ENCODE results near the gene SCN8A. TPM values are rescaled to one million over a fixed set of nuclear protein-coding genes. Genes with fewer than 3 reads are reported as not detected.

Gene SCN8A
- total and polyA plus RNA-seq, 7 donors, result 0.03 to 0.44 (median 0.08) TPM

GRCh38 chr12:51852404-51853137, 261.5 kb downstream of the SCN8A start:
- H3K4me3 ChIP-seq, result no peak overlapping the region
- 86 to 89% (median 89%) methylated on average over 5 of the region's 5 CpGs for WGBS, 3 donors
- no peaks in the 10 kb centered on the region for H3K4me1 ChIP-seq
- no peak for TF ChIP-seq CTCF (IDR thresholded peaks at IDR 0.05)
- ATAC-seq (no peak), DNase-seq (no peak)
- intact Hi-C loops (cut with DNase I), result no loop called here
- H3K27me3 ChIP-seq (ENCODE audit: insufficient read depth in 3 of 3, low read length in 2 of 3), result peaks cover 0 to 53% (median 6%) of the 10 kb centered on the region in 3 donors
- no peaks in the 10 kb centered on the region for H3K36me3 ChIP-seq (ENCODE audit: insufficient read depth in 1 of 2, low read depth in 1 of 2)
- H3K27ac ChIP-seq, result no peak overlapping the region
- H3K9me3 ChIP-seq, result no peaks in the 10 kb centered on the region

- Histone ChIP-seq H3K36me3 (ENCODE audit: insufficient read depth in 1 of 2, low read depth in 1 of 2) (no peaks in the 10 kb centered on the region), H3K4me3 (peak overlapping the region; percentile 44), H3K27ac (no peak overlapping the region), H3K4me1 (no peaks in the 10 kb centered on the region), H3K27me3 (ENCODE audit: insufficient read depth in 3 of 3, low read length in 2 of 3) (peaks cover 0 to 38% (median 0%) of the 10 kb centered on the region in 3 donors), H3K9me3 (no peaks in the 10 kb centered on the region)
- ATAC-seq (peak in 1 of 4 donors; percentile 54), DNase-seq (peak in 1 of 2 donors; percentile 45)
- TF ChIP-seq CTCF (IDR thresholded peaks at IDR 0.05), result no peak
- 11 to 19% (median 13%) methylated on average over 20 to 21 of the region's 21 CpGs for WGBS, 3 donors
- intact Hi-C loops (cut with DNase I), result no loop called here
These were observed 264.8 kb downstream of the SCN8A start for GRCh38 chr12:51855586-51856428.

- no peak for ATAC-seq
- Histone ChIP-seq H3K36me3 (ENCODE audit: insufficient read depth in 1 of 2, low read depth in 1 of 2) (no peaks in the 10 kb centered on the region), H3K27me3 (ENCODE audit: insufficient read depth in 3 of 3, low read length in 2 of 3) (peaks cover 0 to 50% (median 4%) of the 10 kb centered on the region in 3 donors), H3K4me3 (no peak overlapping the region), H3K4me1 (peaks cover 11% of the 10 kb centered on the region), H3K27ac (no peak overlapping the region), H3K9me3 (no peaks in the 10 kb centered on the region)
- intact Hi-C loops (cut with DNase I), result no loop called here
- 95 to 97% (median 96%) methylated on average over 3 of the region's 3 CpGs for WGBS, 3 donors
- no peak for TF ChIP-seq CTCF (IDR thresholded peaks at IDR 0.05)
- peak in 1 of 2 donors; percentile 9 for DNase-seq
These were observed 270.0 kb downstream of the SCN8A start for GRCh38 chr12:51860986-51861385.

Other genes with a start within 250 kb of the SCN8A start
- gene CELA1, start 244.6 kb upstream of the SCN8A start, total RNA-seq, result not detected
- not detected for gene CELA1, start 244.6 kb upstream of the SCN8A start, polyA plus RNA-seq
- gene GALNT6, start 199.8 kb upstream of the SCN8A start, total RNA-seq, result 1 to 10 TPM in 2 of 4 donors, under 1 TPM in 2; 0.36 to 2.1 (median 0.84) TPM
- under 1 TPM; 0.10 to 0.40 (median 0.14) TPM for gene GALNT6, start 199.8 kb upstream of the SCN8A start, polyA plus RNA-seq
- under 1 TPM in 3 of 4 donors, not detected in 1; 0.02 to 0.91 (median 0.16) TPM for gene SLC4A8, start 166.4 kb upstream of the SCN8A start, total RNA-seq
- gene SLC4A8, start 166.4 kb upstream of the SCN8A start, polyA plus RNA-seq, result under 1 TPM; 0.03 to 0.23 (median 0.03) TPM

All from psoas muscle (tissue), 8 donors.